Activated CD4-positive, alpha-beta memory T cell treated with anti-CD3 and anti-CD28 coated beads for 36 hours (primary cell): Measurements from ENCODE around the gene PML. TPM values are rescaled to one million over a fixed set of nuclear protein-coding genes. Genes with fewer than 3 reads are reported as not detected.

Experiments
- CTCF ChIA-PET: fragments of 350-600 bp; sonication (Branson Sonifier 250); formaldehyde crosslinking; loops from one replicate; lab custom pipeline; 2021; ENCODE audit warnings: antibody characterized with exemption, inconsistent platforms; lab: Charles Lee
- POLR2A ChIA-PET: fragments of 350-600 bp; sonication (Branson Sonifier 250); formaldehyde crosslinking; loops from one replicate; lab custom pipeline; 2021; ENCODE audit warnings: antibody characterized with exemption; lab: Charles Lee
- DNase-seq: peaks from one replicate; pipeline ENCODE4 v3.0.0-alpha.2; 2020
- H3K27ac Mint-ChIP-seq: one replicate; pipeline ENCODE4 v1.8.0; 2021; ENCODE audit warnings: mixed read lengths
- H3K27me3 Mint-ChIP-seq: one replicate; pipeline ENCODE4 v1.8.0; 2021; ENCODE audit warnings: mixed read lengths
- H3K36me3 Mint-ChIP-seq: one replicate; pipeline ENCODE4 v1.8.0; 2021; ENCODE audit warnings: mixed read lengths
- H3K4me1 Mint-ChIP-seq: one replicate; pipeline ENCODE4 v1.8.0; 2021; ENCODE audit warnings: low read depth, mixed read lengths
- H3K4me3 Mint-ChIP-seq: one replicate; pipeline ENCODE4 v1.8.0; 2021; ENCODE audit warnings: mild to moderate bottlenecking, mixed read lengths
- H3K9me3 Mint-ChIP-seq: one replicate; pipeline ENCODE4 v1.8.0; 2021; ENCODE audit warnings: mixed read lengths
- intact Hi-C: fragments of 100-400 bp; cut with micrococcal nuclease; formaldehyde crosslinking; loops from one replicate; pipeline ENCODE4 v1.15.1; 2023
- total RNA-seq, 2 experiments: library from RNA; stranded (reverse); gene quantifications; one replicate each; pipeline ENCODE4 v1.2.3, GENCODE V29; 2021

Gene PML
- total RNA-seq, 2 experiments from 2014 or later = 67.6 to 69.8 TPM

DNA sequence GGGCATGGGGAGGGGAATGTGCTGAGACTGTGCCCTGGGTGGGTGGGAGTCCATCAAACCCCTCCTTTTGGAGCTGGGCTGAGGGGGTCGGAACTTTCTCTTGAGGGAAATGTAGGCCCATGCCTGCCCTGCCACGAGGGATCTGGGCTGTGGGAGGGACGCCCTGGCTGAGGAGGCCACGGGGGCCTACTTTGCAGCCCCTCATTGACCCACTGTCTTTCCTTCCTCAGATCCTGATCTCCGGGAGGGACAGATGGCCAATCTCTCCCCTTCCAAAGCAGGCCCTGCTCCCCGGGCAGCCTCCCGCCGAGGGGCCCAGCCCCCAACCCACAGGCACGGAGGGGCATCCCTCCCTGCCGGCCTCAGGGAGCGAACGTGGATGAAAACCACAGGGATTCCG, 42.9 kb upstream of the PML start:
- no peak overlapping the region for H3K27ac Mint-ChIP-seq
- no peaks in the 10 kb centered on the region for H3K27me3 Mint-ChIP-seq
- H3K36me3 Mint-ChIP-seq = no peaks in the 10 kb centered on the region
- no peaks in the 10 kb centered on the region for H3K9me3 Mint-ChIP-seq
- peaks cover 6% of the 10 kb centered on the region for H3K4me1 Mint-ChIP-seq
- intact Hi-C loops = loop anchor here (1.0 kb wide), 2 partner anchors 8 to 13 kb away; no protein-coding TSS in a partner anchor
- ChIA-PET POLR2A (interaction anchor here (0.6 to 1.2 kb wide), 2 partner anchors 8 to 17 kb away, joined by 3 read pairs; no protein-coding TSS in a partner anchor), CTCF (interaction anchor here (0.8 to 2.5 kb wide), 15 partner anchors 9 to 97 kb away, joined by 3 to 19 read pairs (median 5); partner anchors contain the start of gene LOXL1)
- DNase-seq = no peak
- no peak overlapping the region for H3K4me3 Mint-ChIP-seq

- no peak overlapping the region for H3K27ac Mint-ChIP-seq
- H3K9me3 Mint-ChIP-seq = no peaks in the 10 kb centered on the region
- peaks cover 10% of the 10 kb centered on the region for H3K4me1 Mint-ChIP-seq
- H3K4me3 Mint-ChIP-seq = no peak overlapping the region
- ChIA-PET CTCF (interaction anchor here (1.4 to 1.8 kb wide), 4 partner anchors 13 to 55 kb away, joined by 5 to 15 read pairs (median 12); no protein-coding TSS in a partner anchor), POLR2A (no interaction called here)
- DNase-seq = no peak
- intact Hi-C loops = no loop called here
- H3K36me3 Mint-ChIP-seq = no peaks in the 10 kb centered on the region
- no peaks in the 10 kb centered on the region for H3K27me3 Mint-ChIP-seq
These were observed 42.2 kb upstream of the PML start for GRCh38 chr15:73952171-73952912.

GRCh38 chr15:73952913-73953750, 41.4 kb upstream of the PML start:
- H3K4me1 Mint-ChIP-seq = peaks cover 12% of the 10 kb centered on the region
- no peaks in the 10 kb centered on the region for H3K36me3 Mint-ChIP-seq
- no peak for DNase-seq
- ChIA-PET CTCF (interaction anchor here (1.1 to 1.2 kb wide), 2 partner anchors 11 to 12 kb away, joined by 3 read pairs; no protein-coding TSS in a partner anchor), POLR2A (no interaction called here)
- no peak overlapping the region for H3K4me3 Mint-ChIP-seq
- intact Hi-C loops = no loop called here
- no peaks in the 10 kb centered on the region for H3K9me3 Mint-ChIP-seq
- H3K27me3 Mint-ChIP-seq = no peaks in the 10 kb centered on the region
- H3K27ac Mint-ChIP-seq = no peak overlapping the region

- Mint-ChIP-seq H3K4me1 (peaks cover 24% of the 10 kb centered on the region), H3K27ac (no peak overlapping the region), H3K36me3 (no peaks in the 10 kb centered on the region), H3K4me3 (no peak overlapping the region), H3K9me3 (no peaks in the 10 kb centered on the region), H3K27me3 (no peaks in the 10 kb centered on the region)
- DNase-seq = no peak
- intact Hi-C loops = no loop called here
- ChIA-PET CTCF (interaction anchor here (0.6 to 1.2 kb wide), 4 partner anchors 10 to 94 kb away, joined by 3 to 5 read pairs (median 3); no protein-coding TSS in a partner anchor), POLR2A (no interaction called here)
These were observed 40.0 kb upstream of the PML start for GRCh38 chr15:73954188-73955145.

GRCh38 chr15:73955326-73955725, 39.2 kb upstream of the PML start:
- intact Hi-C loops = no loop called here
- H3K4me3 Mint-ChIP-seq = no peak overlapping the region
- H3K4me1 Mint-ChIP-seq = peaks cover 30% of the 10 kb centered on the region
- POLR2A ChIA-PET = no interaction called here
- H3K9me3 Mint-ChIP-seq = no peaks in the 10 kb centered on the region
- H3K27me3 Mint-ChIP-seq = no peaks in the 10 kb centered on the region
- DNase-seq = no peak
- H3K27ac Mint-ChIP-seq = no peak overlapping the region
- no peaks in the 10 kb centered on the region for H3K36me3 Mint-ChIP-seq
- CTCF ChIA-PET = no interaction called here

GRCh38 chr15:73955861-73956742, 38.4 kb upstream of the PML start:
- no peaks in the 10 kb centered on the region for H3K9me3 Mint-ChIP-seq
- POLR2A ChIA-PET = no interaction called here
- H3K4me3 Mint-ChIP-seq = no peak overlapping the region
- peaks cover 29% of the 10 kb centered on the region for H3K4me1 Mint-ChIP-seq
- no peak overlapping the region for H3K27ac Mint-ChIP-seq
- intact Hi-C loops = no loop called here
- no peaks in the 10 kb centered on the region for H3K27me3 Mint-ChIP-seq
- no peak for DNase-seq
- H3K36me3 Mint-ChIP-seq = no peaks in the 10 kb centered on the region
- CTCF ChIA-PET = interaction anchor here (1.0 to 2.0 kb wide), 3 partner anchors 10 to 49 kb away, joined by 3 to 8 read pairs (median 4); no protein-coding TSS in a partner anchor

DNA sequence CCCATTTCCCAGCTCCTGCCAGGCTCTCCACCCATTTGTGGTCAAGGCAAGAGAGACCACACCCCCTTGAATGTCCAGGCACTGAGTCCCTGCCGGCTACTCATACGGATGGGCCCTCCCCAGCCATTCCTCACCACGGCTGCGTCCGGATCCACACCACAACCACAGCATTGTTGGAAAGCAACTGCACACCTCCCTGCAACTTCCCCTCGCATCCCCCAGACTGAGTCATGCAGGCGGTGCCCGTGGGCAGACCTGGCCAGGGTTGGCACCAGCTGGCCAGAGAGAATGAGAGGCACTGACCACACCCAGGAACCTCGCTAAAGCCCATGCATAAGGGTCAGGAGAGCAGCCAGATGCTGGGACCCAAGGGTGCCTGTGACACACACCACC, 37.8 kb upstream of the PML start:
- CTCF ChIA-PET = interaction anchor here (1.0 to 2.0 kb wide), 5 partner anchors 9 to 92 kb away, joined by 3 to 8 read pairs (median 4); no protein-coding TSS in a partner anchor
- intact Hi-C loops = no loop called here
- no peaks in the 10 kb centered on the region for H3K36me3 Mint-ChIP-seq

DNA sequence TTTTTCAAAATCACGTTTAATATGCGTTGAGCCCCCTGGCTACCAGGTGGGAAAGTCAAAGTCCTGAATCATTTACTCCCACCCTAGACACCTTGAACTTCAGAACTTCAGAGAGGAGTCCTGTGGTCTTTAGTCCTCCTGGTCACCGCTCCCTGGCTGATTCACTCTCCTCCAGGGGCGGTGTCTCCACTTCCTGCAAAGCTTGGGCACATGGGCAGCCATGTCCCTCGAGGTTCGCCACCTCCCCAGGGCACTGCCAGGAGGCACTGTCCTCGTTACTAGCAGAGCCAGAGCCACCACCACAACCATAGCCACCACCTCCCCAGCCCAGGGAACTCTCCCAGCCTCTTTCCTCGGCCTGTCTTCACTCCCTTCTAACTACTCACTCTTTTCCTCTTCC, 37.2 kb upstream of the PML start:
- H3K4me1 Mint-ChIP-seq = peaks cover 25% of the 10 kb centered on the region
- POLR2A ChIA-PET = no interaction called here
- intact Hi-C loops = no loop called here
- no peak overlapping the region for H3K27ac Mint-ChIP-seq
- H3K4me3 Mint-ChIP-seq = no peak overlapping the region
- CTCF ChIA-PET = interaction anchor here (1.0 to 2.0 kb wide), 7 partner anchors 9 to 92 kb away, joined by 3 to 8 read pairs (median 4); no protein-coding TSS in a partner anchor
- no peaks in the 10 kb centered on the region for H3K9me3 Mint-ChIP-seq
- no peak for DNase-seq
- no peaks in the 10 kb centered on the region for H3K36me3 Mint-ChIP-seq
- no peaks in the 10 kb centered on the region for H3K27me3 Mint-ChIP-seq

More for the DNA sequence above, 37.8 kb upstream of the PML start:
- no peaks in the 10 kb centered on the region for H3K27me3 Mint-ChIP-seq
- H3K27ac Mint-ChIP-seq = no peak overlapping the region
- H3K4me3 Mint-ChIP-seq = no peak overlapping the region
- peaks cover 25% of the 10 kb centered on the region for H3K4me1 Mint-ChIP-seq
- no peak for DNase-seq
- H3K9me3 Mint-ChIP-seq = no peaks in the 10 kb centered on the region
- POLR2A ChIA-PET = no interaction called here

GRCh38 chr15:73957785-73958184, 36.7 kb upstream of the PML start:
- POLR2A ChIA-PET = no interaction called here
- Mint-ChIP-seq H3K4me1 (peaks cover 25% of the 10 kb centered on the region), H3K27ac (no peak overlapping the region), H3K27me3 (no peaks in the 10 kb centered on the region), H3K4me3 (no peak overlapping the region), H3K9me3 (no peaks in the 10 kb centered on the region), H3K36me3 (no peaks in the 10 kb centered on the region)
- CTCF ChIA-PET = interaction anchor here (1.1 to 4.3 kb wide), 6 partner anchors 8 to 91 kb away, joined by 3 to 22 read pairs (median 6); no protein-coding TSS in a partner anchor
- intact Hi-C loops = no loop called here
- DNase-seq = no peak

- Mint-ChIP-seq H3K9me3 (no peaks in the 10 kb centered on the region), H3K36me3 (no peaks in the 10 kb centered on the region), H3K27ac (peak overlapping the region; percentile 51), H3K4me3 (no peak overlapping the region), H3K27me3 (no peaks in the 10 kb centered on the region), H3K4me1 (peaks cover 25% of the 10 kb centered on the region)
- ChIA-PET POLR2A (interaction anchor here (0.6 to 1.2 kb wide), 3 partner anchors 8 to 23 kb away, joined by 3 to 5 read pairs (median 4); no protein-coding TSS in a partner anchor), CTCF (interaction anchor here (0.7 to 4.3 kb wide), 8 partner anchors 9 to 52 kb away, joined by 3 to 22 read pairs (median 6); partner anchors contain the start of gene PML)
- intact Hi-C loops = loop anchor here (1.0 kb wide), 1 partner anchor 8 kb away; no protein-coding TSS in a partner anchor
- DNase-seq = peak; percentile 58
These were observed 35.4 kb upstream of the PML start for GRCh38 chr15:73959012-73959581.
